HG03342 (cell line): ENCODE measurements around the gene RCCD1.
"Not testable (repeated sequence)": the region's sequence is repeated elsewhere in the genome, so short reads cannot be mapped to it uniquely, and the experiment has no call there.

Source experiments
- ATAC-seq: cut with Tn5 transposase; IDR thresholded peaks from one replicate; pipeline ENCODE4 v1.9.1; 2021; ENCODE audit warnings: mild to moderate bottlenecking, moderate library complexity; ENCODE audit not compliant: unreplicated experiment

RCCD1 gene, protein sequence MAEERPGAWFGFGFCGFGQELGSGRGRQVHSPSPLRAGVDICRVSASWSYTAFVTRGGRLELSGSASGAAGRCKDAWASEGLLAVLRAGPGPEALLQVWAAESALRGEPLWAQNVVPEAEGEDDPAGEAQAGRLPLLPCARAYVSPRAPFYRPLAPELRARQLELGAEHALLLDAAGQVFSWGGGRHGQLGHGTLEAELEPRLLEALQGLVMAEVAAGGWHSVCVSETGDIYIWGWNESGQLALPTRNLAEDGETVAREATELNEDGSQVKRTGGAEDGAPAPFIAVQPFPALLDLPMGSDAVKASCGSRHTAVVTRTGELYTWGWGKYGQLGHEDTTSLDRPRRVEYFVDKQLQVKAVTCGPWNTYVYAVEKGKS

DNA sequence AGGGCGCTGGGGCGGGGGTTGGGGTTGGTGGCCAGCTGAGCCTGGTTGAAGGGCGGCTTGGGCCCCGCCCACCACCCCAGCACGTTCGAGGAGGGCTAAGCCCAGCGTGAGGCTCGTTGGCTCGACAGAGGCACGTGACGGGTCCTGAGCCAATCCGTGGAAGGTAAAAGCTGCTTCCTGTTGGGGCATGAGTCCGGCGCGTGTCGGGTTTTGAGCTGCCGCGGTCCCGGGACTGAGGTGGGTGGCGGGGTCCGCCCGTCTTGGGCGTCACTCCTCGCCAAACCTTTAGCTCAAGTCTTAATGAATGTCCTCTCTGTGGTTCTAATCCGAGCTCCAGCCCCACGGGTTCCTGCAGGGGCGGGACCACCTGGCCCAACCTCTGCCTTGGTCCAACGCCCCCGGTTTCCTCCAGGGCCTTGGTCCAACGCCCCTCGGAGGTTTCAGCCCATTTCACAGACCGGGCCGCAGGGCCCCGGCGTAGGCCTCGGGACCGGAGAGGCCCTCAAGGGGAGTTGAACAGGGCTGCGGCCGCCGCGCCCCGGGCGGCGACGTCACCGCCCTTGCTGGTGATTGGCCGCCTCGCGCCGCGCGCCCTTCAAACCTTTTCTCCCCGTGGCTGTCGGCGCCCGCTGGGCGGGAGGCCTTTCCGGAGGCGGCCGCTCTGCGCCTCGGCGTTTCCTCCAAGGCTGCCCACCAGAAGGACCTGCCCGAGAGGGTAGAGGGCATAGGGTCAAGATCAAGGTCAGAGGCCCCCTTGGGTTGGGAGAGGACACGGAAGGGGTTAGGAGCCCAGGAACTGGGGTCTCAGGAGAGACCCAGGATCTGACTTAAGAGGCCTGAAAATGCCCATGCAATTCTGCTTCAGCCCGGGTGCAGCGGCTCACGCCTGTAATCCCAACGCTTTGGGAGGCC, at the start of gene RCCD1:
Gene RCCD1 (plus strand): TSS at position 173 of the 912 bp plus-strand sequence. CDS start 1,851 bp downstream, outside the sequence.
- ATAC-seq = peak; percentile 93

DNA sequence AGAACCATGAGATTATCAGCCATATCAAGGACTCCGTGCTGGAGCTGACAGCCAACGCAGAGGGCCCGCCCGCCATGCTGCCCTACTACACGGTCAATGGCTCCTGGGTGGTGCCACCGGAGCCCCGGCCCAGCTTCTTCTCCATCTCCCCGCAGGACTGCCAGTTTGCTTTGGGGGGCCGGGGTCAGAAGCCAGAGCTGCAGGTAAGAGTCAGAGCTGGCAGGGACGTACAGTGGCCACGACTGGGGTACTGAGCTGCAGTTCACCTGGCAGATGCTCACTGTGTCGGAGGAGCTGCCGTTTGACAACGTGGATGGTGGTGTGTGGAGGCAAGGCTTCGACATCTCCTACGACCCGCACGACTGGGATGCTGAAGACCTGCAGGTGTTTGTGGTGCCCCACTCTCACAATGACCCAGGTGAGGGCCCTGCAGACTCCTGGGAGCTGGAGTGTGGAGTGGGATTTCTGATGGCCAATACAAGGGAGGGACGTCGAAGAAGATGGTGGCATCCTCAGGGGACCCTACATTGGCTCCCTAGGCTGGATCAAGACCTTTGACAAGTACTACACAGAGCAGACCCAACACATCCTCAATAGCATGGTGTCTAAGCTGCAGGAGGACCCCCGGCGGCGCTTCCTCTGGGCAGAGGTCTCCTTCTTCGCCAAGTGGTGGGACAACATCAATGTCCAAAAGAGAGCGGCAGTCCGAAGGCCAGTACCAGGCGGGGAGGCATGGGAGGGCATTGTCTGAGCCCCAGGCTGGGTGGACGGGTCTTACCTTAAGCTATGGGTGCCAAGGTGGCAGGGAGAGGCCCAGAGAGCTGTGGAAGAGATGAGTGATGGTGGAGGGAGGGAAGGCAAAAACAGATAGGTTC, 49.1 kb upstream of the RCCD1 start:
- no peak for ATAC-seq

DNA sequence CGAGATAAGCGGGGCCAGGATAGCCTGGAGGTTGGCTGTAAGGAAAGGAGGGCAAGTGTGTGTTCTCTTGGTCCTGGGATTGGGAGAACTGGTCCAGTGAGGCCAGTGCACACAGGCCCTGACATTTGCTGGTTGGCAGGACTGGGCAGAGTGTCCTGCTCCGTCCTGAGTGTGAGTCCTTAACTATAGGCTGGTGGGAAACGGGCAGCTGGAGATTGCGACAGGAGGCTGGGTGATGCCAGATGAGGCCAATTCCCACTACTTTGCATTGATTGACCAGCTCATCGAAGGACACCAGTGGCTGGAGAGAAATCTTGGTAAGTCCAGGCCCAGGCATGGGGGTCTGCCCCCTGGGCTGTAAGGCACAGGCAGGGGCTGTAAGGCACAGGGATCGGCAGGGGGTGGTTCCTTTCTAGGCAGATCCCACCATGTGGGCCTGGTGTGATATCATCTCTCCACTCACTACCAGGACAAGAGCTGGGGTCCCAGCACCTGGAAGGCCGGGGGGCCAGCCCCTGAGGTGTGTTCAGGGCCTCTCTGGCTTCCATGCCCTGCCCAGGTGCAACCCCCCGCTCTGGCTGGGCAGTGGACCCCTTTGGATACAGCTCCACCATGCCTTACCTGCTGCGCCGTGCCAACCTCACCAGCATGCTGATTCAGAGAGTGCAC, 48.4 kb upstream of the RCCD1 start:
- no peak for ATAC-seq

DNA sequence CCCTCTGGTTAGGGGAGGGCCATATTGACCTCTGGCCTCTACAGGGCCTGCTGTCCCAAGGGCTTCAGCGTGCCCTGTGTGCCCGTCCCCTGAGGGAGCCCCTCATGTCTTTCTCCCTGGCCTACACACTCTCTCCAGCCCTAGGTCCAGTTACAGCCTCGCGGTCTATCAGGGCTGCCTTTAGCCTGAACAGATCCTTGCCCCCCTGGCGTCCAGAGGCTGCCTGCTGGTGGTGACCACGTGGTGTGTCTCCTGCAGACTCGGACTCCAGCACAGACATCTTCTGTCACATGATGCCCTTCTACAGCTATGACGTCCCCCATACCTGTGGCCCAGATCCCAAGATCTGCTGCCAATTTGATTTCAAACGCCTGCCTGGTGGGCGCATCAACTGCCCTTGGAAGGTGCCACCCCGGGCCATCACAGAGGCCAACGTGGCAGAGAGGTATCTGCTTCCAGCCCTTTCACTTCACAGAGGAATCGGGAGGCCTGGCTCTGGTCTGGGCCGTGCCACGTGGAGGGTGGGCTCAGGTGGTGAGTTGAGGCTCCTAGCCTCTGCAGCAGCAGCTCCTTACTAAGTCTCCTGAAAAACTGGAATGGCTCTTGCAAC, 47.5 kb upstream of the RCCD1 start:
- ATAC-seq = no peak

DNA sequence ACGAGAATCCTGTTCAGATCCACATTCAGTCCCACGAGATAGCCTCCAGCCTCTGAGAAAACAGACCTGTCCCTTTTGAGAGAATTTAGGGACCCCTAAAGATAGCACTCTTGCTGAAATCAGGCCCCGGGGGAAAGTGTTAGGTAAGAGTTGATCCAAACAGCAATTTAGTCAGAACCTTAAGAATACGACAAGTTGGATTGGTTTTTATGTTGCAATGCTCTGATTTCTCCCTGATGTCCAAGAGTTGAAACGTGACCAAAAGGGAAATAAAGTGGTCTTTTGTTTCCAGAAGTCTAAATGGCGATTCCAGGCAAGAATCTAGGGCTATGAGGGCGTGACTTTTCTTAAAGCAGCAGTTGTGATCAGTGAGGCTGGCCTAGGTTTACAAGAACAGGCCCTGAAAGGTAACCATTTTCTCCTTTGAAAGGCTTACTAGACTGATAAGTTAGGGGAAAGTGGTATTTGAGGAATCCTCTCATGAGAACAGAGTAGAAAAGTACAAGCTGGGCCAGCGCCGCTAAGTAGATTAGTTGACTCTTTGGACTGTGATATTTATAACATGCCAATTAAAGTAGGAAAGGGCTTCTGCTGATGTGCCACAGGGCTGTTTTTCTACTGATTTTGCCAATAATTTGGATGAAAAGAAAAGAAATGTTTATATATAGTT, 46.7 kb upstream of the RCCD1 start:
- no peak for ATAC-seq

DNA sequence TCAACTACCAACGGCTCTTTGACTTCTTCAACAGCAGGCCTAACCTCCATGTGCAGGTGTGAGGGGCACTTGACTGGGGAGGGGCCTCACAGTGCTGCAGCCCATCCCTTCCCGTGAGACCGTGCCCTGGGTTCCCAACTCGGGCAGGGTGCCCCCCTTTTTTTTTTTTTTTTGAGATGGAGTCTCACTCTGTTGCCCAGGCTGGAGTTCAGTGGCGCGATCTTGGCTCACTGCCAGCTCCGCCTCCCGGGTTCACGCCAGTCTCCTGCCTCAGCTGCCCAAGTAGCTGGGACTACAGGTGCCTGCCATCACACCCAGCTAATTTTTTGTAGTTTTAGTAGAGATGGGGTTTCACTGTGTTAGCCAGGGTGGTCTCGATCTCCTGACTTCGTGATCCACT, 45.2 kb upstream of the RCCD1 start:
- ATAC-seq = not testable (repeated sequence)

DNA sequence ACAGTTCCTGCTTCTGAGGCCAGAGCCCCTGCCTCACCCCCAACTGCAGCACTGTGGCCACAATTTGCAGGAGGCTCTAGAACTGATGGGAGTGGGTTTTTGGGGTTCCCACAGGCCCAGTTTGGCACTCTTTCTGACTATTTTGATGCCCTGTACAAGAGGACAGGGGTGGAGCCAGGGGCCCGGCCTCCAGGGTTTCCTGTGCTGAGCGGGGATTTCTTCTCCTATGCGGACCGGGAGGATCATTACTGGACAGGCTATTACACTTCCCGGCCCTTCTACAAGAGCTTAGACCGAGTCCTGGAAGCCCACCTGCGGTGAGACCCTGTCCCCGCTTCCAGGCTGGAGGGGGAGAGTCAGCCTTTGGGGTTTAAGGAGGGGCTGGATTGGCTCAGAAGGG, 44.7 kb upstream of the RCCD1 start:
- no peak for ATAC-seq

DNA sequence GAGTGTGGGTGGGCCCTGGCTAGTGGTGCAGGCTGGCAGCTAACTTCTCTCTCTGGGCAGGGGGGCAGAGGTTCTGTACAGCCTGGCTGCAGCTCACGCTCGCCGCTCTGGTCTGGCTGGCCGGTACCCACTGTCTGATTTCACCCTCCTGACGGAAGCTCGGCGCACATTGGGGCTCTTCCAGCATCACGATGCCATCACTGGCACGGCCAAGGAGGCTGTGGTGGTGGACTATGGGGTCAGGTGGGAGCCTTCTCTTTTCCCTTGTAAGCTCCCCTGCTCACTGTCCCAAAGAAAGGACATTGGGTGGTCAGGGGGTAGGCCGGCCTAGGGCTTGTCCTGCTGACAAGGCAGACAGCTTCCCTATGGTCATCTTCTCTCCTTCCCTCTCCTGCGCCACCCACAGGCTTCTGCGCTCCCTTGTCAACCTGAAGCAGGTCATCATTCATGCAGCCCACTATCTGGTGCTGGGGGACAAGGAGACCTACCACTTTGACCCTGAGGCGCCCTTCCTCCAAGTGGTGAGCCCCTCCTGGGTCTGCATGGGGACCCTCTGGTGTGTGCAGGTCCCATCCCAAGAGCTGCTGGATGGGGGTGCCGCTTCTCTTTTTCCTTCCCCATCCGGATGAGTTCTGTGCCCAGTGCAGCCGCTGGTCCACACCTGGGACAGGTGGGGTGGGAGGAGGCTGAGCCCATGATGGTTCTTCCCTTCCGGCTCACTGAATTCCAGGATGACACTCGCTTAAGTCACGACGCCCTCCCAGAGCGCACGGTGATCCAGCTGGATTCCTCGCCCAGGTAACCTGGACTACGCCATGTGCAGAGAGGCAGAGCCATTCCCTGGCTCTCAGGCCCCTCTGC, 44.0 kb upstream of the RCCD1 start:
- ATAC-seq = no peak

DNA sequence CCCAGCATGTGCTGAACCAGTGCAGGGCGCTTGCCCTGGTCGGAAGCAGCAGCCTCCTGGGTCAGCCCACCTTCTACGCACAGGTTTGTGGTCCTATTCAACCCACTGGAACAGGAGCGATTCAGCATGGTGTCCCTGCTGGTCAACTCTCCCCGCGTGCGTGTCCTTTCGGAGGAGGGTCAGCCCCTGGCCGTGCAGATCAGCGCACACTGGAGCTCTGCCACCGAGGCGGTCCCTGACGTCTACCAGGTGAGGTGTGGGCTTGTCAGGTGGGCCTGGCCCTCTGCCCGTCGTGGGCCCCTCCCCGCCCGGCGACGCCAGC, 43.4 kb upstream of the RCCD1 start:
- ATAC-seq = no peak

DNA sequence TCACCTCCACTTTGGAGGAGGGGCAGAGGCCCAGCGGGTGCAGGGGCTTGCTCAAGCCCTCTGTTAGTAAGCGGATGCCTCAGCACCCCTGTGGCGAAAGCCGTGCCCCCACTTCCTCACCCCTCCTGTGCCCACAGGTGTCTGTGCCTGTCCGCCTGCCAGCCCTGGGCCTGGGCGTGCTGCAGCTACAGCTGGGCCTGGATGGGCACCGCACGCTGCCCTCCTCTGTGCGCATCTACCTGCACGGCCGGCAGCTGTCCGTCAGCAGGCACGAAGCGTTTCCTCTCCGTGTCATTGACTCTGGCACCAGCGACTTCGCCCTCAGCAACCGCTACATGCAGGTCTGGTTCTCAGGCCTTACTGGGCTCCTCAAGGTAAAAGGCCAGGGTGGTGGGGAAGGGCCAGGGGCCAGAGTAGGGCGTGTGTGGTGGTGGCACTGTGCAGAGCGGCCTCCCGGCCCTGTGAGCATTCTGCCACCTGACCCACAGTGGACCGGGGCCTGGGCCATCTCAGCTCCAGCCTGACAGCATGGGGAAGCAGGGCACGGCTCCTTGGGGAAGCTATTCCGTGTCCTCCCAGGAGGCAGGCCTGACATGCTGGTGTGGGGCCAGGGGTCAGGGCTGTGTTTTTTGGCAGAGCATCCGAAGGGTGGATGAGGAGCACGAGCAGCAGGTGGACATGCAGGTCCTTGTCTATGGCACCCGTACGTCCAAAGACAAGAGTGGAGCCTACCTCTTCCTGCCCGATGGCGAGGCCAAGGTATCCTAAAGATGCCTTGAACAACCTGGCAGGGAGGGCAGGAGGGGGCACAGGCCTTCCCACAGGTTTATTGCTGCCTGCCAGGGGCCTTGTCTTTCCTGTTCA, 42.5 kb upstream of the RCCD1 start:
- ATAC-seq = no peak

DNA sequence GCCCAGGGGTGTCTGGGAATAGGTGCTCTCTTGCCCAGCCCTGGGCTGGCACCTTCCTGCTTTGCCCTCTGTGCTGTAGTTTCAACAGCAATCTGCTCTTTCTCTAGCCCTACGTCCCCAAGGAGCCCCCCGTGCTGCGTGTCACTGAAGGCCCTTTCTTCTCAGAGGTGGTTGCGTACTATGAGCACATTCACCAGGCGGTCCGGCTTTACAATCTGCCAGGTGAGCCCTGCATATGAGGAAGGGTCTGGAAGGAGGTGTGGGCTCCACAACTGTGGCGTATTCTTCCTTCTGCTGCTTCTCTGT, 42.0 kb upstream of the RCCD1 start:
- no peak for ATAC-seq

DNA sequence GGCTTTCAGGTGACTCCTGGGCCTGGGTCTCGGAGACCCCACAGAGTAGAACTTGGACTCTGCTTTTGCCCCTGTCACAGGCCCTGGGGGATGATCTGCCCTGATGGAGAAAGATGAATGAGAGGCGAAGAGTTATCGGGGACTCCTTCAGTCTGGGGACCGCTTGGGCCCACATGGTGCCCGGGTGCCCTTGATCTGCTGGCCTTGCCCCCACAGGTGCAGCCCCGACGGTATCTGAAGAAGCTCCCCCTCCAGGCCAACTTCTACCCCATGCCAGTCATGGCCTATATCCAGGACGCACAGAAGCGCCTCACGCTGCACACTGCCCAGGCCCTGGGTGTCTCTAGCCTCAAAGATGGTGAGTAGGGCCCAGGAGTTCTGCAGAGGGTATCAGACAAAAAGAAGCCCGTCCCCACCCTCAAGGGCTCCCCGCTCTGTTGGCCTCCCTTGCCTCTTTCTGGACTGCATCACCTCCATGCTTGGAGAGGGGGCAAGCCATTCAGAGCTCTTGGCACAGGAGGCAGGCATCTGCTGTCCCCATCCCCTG, 41.2 kb upstream of the RCCD1 start:
- no peak for ATAC-seq

DNA sequence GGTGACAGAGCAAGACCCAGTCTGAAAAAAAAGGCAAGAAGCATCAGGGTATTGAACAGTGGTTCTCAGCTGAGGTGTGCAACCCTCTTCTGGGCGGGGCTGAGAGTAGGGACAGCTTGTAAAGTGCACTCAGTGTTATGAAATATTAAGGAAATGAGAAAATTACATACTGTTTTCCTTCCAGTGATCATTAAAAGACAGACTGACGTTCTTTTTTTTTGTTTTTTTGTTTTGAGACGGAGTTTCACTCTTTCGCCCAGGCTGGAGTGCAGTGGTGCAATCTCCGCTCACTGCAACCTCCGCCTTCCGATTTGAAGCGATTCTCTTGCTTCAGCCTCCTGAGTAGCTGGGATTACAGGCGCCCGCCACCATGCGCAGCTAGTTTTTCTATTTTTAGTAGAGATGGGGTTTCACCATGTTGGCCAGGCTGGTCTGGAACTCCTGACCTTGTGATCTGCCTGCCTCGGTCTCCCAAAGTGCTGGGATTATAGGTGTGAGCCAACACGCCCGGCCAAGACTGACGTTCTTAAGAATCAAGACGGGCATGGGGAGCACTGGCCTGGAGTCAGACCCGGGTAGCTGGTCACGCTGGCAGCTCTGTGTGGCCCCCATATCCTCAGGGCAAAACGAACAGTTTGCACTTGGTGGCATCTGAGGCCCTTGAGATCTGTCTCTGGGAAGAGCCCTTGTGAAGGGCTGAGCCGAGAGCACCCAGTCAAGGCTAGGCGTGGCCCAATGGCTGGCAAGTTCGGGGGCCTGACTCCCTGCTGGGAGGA, 40.2 kb upstream of the RCCD1 start:
- ATAC-seq = no peak

DNA sequence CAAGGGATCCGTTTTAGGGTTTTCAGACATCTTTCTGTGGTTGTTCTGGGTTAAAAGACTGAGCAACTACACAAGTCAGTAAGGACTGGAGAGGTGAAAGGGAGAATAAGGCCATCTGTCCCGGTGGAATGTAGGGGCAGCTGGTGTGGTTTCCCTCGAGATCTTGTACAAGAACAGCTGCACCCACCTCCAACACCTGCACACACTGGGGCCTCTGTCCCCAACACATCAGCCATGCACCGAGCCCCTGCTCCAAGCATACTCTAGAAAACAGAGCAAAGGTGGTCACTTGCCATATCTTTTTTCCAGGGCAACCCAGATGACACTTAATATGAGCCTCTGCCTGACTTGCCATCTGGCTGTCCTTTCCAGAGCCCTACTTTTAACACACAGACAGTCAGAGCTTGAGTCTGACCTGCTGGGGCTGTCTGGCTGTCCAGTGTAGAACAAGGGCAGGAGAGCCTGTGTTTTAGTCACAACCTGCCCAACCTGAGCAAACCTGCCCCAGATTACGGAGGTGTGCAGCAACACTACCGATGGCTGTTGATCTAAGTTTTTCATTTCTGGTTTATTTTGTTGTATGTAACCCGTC, 39.4 kb upstream of the RCCD1 start:
- no peak for ATAC-seq

DNA sequence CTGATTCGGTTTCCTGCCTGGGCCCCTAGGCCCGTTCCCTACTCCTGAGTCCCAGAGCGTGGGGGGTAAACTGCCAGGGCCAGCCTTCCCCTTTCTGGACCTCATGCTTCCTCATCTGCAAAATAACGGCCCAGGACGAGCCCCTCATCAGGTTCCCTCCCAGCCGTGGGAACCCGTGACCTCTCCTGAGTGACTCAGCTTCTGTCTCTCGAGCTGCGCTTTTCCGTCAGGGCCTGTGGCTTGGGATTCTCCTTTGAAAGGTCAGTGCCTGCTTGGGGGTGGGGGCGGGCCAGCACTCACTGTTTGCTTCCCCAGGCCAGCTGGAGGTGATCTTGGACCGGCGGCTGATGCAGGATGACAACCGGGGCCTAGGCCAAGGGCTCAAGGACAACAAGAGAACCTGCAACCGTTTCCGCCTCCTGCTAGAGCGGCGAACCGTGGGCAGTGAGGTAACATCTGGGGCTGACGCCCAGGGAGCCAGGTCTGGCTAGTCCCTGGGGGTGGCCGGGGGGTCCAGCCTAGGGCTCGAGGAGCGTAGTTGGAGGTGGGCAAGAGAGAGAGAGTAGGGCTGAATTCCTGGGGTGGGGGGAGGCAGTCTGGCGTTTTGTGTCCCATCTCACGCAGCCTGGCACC, 38.8 kb upstream of the RCCD1 start:
- no peak for ATAC-seq

DNA sequence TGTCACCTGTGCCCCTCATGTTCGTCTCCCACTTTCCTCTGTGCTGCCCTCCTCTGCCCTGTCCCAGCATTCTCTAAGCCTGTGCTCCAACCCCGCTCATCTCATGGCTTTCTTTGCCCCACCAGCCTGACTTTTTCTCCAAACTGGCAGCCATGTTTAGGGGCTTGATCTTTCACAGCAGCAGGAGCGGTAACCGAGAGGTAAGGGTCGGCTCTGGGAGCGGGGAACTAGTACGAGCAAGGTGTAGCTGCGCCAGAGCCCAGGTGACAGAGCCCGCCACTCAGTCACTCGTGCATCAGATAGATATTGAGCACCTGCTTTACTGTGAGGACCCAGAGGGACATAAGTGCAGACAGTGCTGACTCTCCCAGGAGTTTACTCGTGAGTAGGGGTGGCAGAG, 38.2 kb upstream of the RCCD1 start:
- ATAC-seq = no peak
